ENCODE results near the gene USH2A.
"Not testable (repeated sequence)": the region's sequence is repeated elsewhere in the genome, so short reads cannot be mapped to it uniquely, and the experiment has no call there.

The USH2A gene

DNA sequence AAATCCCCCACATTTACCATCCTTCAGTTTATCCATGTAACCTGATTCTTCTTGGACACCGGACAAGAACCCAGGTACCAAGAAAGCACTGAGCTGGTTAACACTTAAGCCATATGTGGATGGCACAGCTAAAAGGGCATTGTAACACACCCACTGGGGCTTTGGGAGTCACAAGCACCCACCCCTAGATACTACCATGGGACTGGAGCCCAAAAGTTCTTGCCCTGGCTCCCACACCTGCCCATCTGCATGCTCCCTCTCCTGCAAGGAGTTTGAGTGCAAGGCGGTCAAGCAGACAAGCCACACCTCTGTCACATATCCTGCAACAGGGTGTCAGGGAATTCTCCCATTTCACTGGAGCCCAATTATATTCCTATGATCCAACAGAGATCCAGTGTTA, 270.1 kb downstream of the USH2A start:
- no peak overlapping the region for H2AFZ ChIP-seq (ENCODE audit: low read length)

DNA sequence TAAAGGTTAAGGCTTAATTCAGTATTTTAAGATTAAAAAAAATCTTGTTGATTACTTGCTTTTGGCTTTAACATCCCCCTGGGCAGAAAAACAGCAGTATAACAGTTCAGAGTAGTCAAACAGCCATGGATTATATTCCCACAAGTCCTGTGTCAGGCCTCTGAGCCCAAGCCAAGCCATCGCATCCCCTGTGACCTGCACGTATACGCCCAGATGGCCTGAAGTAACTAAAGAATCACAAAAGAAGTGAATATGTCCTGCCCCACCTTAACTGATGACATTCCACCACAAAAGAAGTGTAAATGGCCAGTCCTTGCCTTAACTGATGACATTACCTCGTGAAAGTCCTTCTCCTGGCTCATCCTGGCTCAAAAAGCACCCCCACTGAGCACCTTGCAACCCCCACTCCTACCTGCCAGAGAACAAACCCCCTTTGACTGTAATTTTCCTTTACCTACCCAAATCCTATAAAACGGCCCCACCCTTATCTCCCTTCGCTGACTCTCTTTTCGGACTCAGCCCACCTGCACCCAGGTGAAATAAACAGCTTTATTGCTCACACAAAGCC, 277.7 kb downstream of the USH2A start:
- H3K9ac ChIP-seq (ENCODE audit: low read depth, low read length, poor library complexity, severe bottlenecking); H3K27me3 ChIP-seq (ENCODE audit: insufficient read depth, low read length, poor library complexity, severe bottlenecking); H3F3A ChIP-seq (ENCODE audit: low read depth); H3K79me2 ChIP-seq (ENCODE audit: insufficient read depth, low read length); H4K20me1 ChIP-seq (ENCODE audit: insufficient read depth, low read length, poor library complexity, severe bottlenecking); H3K9me3 ChIP-seq (ENCODE audit: insufficient read depth, low read depth, low read length); H2AFZ ChIP-seq (ENCODE audit: low read length); H3K36me3 ChIP-seq (ENCODE audit: insufficient read depth, low read length); H3K9me2 ChIP-seq (replicated peaks; ENCODE audit: low read depth, low read length); H3K4me3 ChIP-seq (ENCODE audit: low read length, poor library complexity, severe bottlenecking); H3K4me2 ChIP-seq (ENCODE audit: low read depth, low read length, poor library complexity, severe bottlenecking); H3K4me1 ChIP-seq (ENCODE audit: insufficient read depth, low read length, poor library complexity, severe bottlenecking): not testable (repeated sequence)

More for the DNA sequence above, 270.1 kb downstream of the USH2A start:
- H3F3A ChIP-seq (ENCODE audit: low read depth), result no peaks in the 10 kb centered on the region
- TF ChIP-seq CTCF (conservative IDR thresholded peaks at IDR 0.05; ENCODE audit: low read length) (no peak), EZH2phosphoT487 (IDR thresholded peaks at IDR 0.05; ENCODE audit: borderline replicate concordance) (no peak)
- H3K4me1 ChIP-seq (ENCODE audit: insufficient read depth, low read length, poor library complexity, severe bottlenecking), result no peaks in the 10 kb centered on the region
- H3K9me3 ChIP-seq (ENCODE audit: insufficient read depth, low read depth, low read length), result no peaks in the 10 kb centered on the region
- H4K20me1 ChIP-seq (ENCODE audit: insufficient read depth, low read length, poor library complexity, severe bottlenecking), result no peaks in the 10 kb centered on the region
- no peaks in the 10 kb centered on the region for H3K36me3 ChIP-seq (ENCODE audit: insufficient read depth, low read length)
- no peak overlapping the region for H3K4me3 ChIP-seq (ENCODE audit: low read length, poor library complexity, severe bottlenecking)
- no peaks in the 10 kb centered on the region for H3K79me2 ChIP-seq (ENCODE audit: insufficient read depth, low read length)
- no peaks in the 10 kb centered on the region for H3K27me3 ChIP-seq (ENCODE audit: insufficient read depth, low read length, poor library complexity, severe bottlenecking)
- no peaks in the 10 kb centered on the region for H3K9me2 ChIP-seq (replicated peaks; ENCODE audit: low read depth, low read length)
- H3K9ac ChIP-seq (ENCODE audit: low read depth, low read length, poor library complexity, severe bottlenecking), result no peak overlapping the region
- H3K4me2 ChIP-seq (ENCODE audit: low read depth, low read length, poor library complexity, severe bottlenecking), result no peak overlapping the region

GRCh38 chr1:216144661-216145450, 278.4 kb downstream of the USH2A start:
- no peaks in the 10 kb centered on the region for H3K79me2 ChIP-seq (ENCODE audit: insufficient read depth, low read length)
- H3K9me3 ChIP-seq (ENCODE audit: insufficient read depth, low read depth, low read length), result no peaks in the 10 kb centered on the region
- no peaks in the 10 kb centered on the region for H4K20me1 ChIP-seq (ENCODE audit: insufficient read depth, low read length, poor library complexity, severe bottlenecking)
- no peaks in the 10 kb centered on the region for H3K27me3 ChIP-seq (ENCODE audit: insufficient read depth, low read length, poor library complexity, severe bottlenecking)
- H3K9ac ChIP-seq (ENCODE audit: low read depth, low read length, poor library complexity, severe bottlenecking), result no peak overlapping the region
- H3K4me2 ChIP-seq (ENCODE audit: low read depth, low read length, poor library complexity, severe bottlenecking), result no peak overlapping the region
- H3K4me1 ChIP-seq (ENCODE audit: insufficient read depth, low read length, poor library complexity, severe bottlenecking), result no peaks in the 10 kb centered on the region
- no peaks in the 10 kb centered on the region for H3F3A ChIP-seq (ENCODE audit: low read depth)
- no peak overlapping the region for H3K4me3 ChIP-seq (ENCODE audit: low read length, poor library complexity, severe bottlenecking)
- H3K36me3 ChIP-seq (ENCODE audit: insufficient read depth, low read length), result no peaks in the 10 kb centered on the region
- no peak for TF ChIP-seq EZH2phosphoT487 (IDR thresholded peaks at IDR 0.05; ENCODE audit: borderline replicate concordance)
- H3K9me2 ChIP-seq (replicated peaks; ENCODE audit: low read depth, low read length), result no peaks in the 10 kb centered on the region
- no peak overlapping the region for H2AFZ ChIP-seq (ENCODE audit: low read length)

DNA sequence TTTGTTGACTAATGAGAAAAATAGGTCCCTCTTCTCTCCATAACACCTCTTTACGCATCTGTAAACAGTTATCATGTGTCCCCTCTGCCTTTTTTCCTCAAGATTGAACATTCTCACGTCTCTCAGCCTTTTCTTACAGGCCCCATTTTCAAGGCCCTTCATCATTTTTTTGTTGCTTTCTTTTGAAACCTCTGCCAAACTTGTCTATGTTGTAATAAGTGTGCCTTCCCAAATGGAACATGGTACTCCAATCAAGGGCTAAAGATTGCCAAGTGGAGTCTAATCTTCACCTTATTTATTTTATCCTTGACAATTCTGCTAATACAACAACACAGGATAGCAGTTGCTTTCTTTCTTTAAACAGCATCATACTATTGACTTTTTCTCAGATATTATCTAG, 280.3 kb downstream of the USH2A start:
- Histone ChIP-seq H3K9me3 (ENCODE audit: insufficient read depth, low read depth, low read length) (no peaks in the 10 kb centered on the region), H3K4me2 (ENCODE audit: low read depth, low read length, poor library complexity, severe bottlenecking) (no peak overlapping the region), H3K4me3 (ENCODE audit: low read length, poor library complexity, severe bottlenecking) (no peak overlapping the region), H3K4me1 (ENCODE audit: insufficient read depth, low read length, poor library complexity, severe bottlenecking) (no peaks in the 10 kb centered on the region), H2AFZ (ENCODE audit: low read length) (no peak overlapping the region), H3K9ac (ENCODE audit: low read depth, low read length, poor library complexity, severe bottlenecking) (no peak overlapping the region), H3K36me3 (ENCODE audit: insufficient read depth, low read length) (no peaks in the 10 kb centered on the region), H3K79me2 (ENCODE audit: insufficient read depth, low read length) (no peaks in the 10 kb centered on the region), H3F3A (ENCODE audit: low read depth) (no peaks in the 10 kb centered on the region), H3K9me2 (replicated peaks; ENCODE audit: low read depth, low read length) (no peaks in the 10 kb centered on the region), H4K20me1 (ENCODE audit: insufficient read depth, low read length, poor library complexity, severe bottlenecking) (no peaks in the 10 kb centered on the region), H3K27me3 (ENCODE audit: insufficient read depth, low read length, poor library complexity, severe bottlenecking) (no peaks in the 10 kb centered on the region)
- TF ChIP-seq CTCF (conservative IDR thresholded peaks at IDR 0.05; ENCODE audit: low read length) (no peak), EZH2phosphoT487 (IDR thresholded peaks at IDR 0.05; ENCODE audit: borderline replicate concordance) (no peak)
